ENCODE measurements around the gene PCBP3.

PCBP3 gene

DNA sequence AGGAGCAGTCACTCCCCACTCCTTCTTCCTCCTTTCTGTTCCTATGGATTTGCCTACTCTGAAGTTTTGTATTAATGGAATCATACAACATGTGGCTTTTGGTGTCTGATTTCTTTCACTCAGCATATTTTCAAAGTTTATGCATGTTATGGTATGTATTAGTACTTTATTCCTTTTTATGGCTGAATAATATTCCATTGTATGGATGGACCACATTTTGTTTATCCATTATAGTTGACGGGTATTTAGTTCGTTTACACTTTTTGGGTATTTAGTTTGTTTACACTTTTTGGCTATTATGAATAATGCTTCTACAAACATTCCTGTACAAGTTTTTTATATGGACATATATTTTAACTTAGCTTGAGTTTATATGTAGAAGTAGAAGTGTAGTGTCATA lies 113.1 kb downstream of the PCBP3 start:
- H3K27ac ChIP-seq (ENCODE audit: low read length): no peak overlapping the region
- no peak overlapping the region for H3K9ac ChIP-seq (ENCODE audit: low read depth, low read length)
- no peaks in the 10 kb centered on the region for H3K27me3 ChIP-seq (ENCODE audit: insufficient read depth, low read length)
- H3K36me3 ChIP-seq (ENCODE audit: insufficient read depth, low read depth, low read length): no peaks in the 10 kb centered on the region
- H3K4me3 ChIP-seq (ENCODE audit: low read length): no peak overlapping the region
- no peaks in the 10 kb centered on the region for H3K4me1 ChIP-seq (ENCODE audit: insufficient read depth, low read length)
- H3K9me3 ChIP-seq (ENCODE audit: insufficient read depth, low read depth, low read length): no peaks in the 10 kb centered on the region

GRCh38 chr21:45761704-45762103 lies 118.2 kb downstream of the PCBP3 start:
- no peaks in the 10 kb centered on the region for H3K9me3 ChIP-seq (ENCODE audit: insufficient read depth, low read depth, low read length)
- no peaks in the 10 kb centered on the region for H3K27me3 ChIP-seq (ENCODE audit: insufficient read depth, low read length)
- H3K4me3 ChIP-seq (ENCODE audit: low read length): no peak overlapping the region
- H3K9ac ChIP-seq (ENCODE audit: low read depth, low read length): no peak overlapping the region
- H3K36me3 ChIP-seq (ENCODE audit: insufficient read depth, low read depth, low read length): no peaks in the 10 kb centered on the region
- no peaks in the 10 kb centered on the region for H3K4me1 ChIP-seq (ENCODE audit: insufficient read depth, low read length)
- no peak overlapping the region for H3K27ac ChIP-seq (ENCODE audit: low read length)

- no peaks in the 10 kb centered on the region for H3K36me3 ChIP-seq (ENCODE audit: insufficient read depth, low read depth, low read length)
- no peaks in the 10 kb centered on the region for H3K4me1 ChIP-seq (ENCODE audit: insufficient read depth, low read length)
Measured at GRCh38 chr21:45763074-45763473, 119.5 kb downstream of the PCBP3 start.

GRCh38 chr21:45763506-45763905 lies 120.0 kb downstream of the PCBP3 start:
- no peaks in the 10 kb centered on the region for H3K36me3 ChIP-seq (ENCODE audit: insufficient read depth, low read depth, low read length)
- H3K27me3 ChIP-seq (ENCODE audit: insufficient read depth, low read length): no peaks in the 10 kb centered on the region
- H3K4me1 ChIP-seq (ENCODE audit: insufficient read depth, low read length): no peaks in the 10 kb centered on the region
- H3K9ac ChIP-seq (ENCODE audit: low read depth, low read length): no peak overlapping the region
- H3K4me3 ChIP-seq (ENCODE audit: low read length): no peak overlapping the region
- no peak overlapping the region for H3K27ac ChIP-seq (ENCODE audit: low read length)
- H3K9me3 ChIP-seq (ENCODE audit: insufficient read depth, low read depth, low read length): no peaks in the 10 kb centered on the region

More at GRCh38 chr21:45763074-45763473, 119.5 kb downstream of the PCBP3 start:
- no peaks in the 10 kb centered on the region for H3K9me3 ChIP-seq (ENCODE audit: insufficient read depth, low read depth, low read length)
- no peak overlapping the region for H3K27ac ChIP-seq (ENCODE audit: low read length)
- H3K27me3 ChIP-seq (ENCODE audit: insufficient read depth, low read length): no peaks in the 10 kb centered on the region
- H3K9ac ChIP-seq (ENCODE audit: low read depth, low read length): no peak overlapping the region
- H3K4me3 ChIP-seq (ENCODE audit: low read length): no peak overlapping the region

GRCh38 chr21:45764792-45765191 lies 121.3 kb downstream of the PCBP3 start:
- Histone ChIP-seq H3K27me3 (ENCODE audit: insufficient read depth, low read length) (no peaks in the 10 kb centered on the region), H3K27ac (ENCODE audit: low read length) (no peak overlapping the region), H3K4me3 (ENCODE audit: low read length) (no peak overlapping the region), H3K9ac (ENCODE audit: low read depth, low read length) (no peak overlapping the region), H3K9me3 (ENCODE audit: insufficient read depth, low read depth, low read length) (no peaks in the 10 kb centered on the region), H3K36me3 (ENCODE audit: insufficient read depth, low read depth, low read length) (no peaks in the 10 kb centered on the region), H3K4me1 (ENCODE audit: insufficient read depth, low read length) (no peaks in the 10 kb centered on the region)

GRCh38 chr21:45765375-45765774 lies 121.8 kb downstream of the PCBP3 start:
- Histone ChIP-seq H3K4me3 (ENCODE audit: low read length) (no peak overlapping the region), H3K27ac (ENCODE audit: low read length) (no peak overlapping the region), H3K9ac (ENCODE audit: low read depth, low read length) (no peak overlapping the region), H3K9me3 (ENCODE audit: insufficient read depth, low read depth, low read length) (no peaks in the 10 kb centered on the region), H3K36me3 (ENCODE audit: insufficient read depth, low read depth, low read length) (no peaks in the 10 kb centered on the region), H3K4me1 (ENCODE audit: insufficient read depth, low read length) (no peaks in the 10 kb centered on the region), H3K27me3 (ENCODE audit: insufficient read depth, low read length) (no peaks in the 10 kb centered on the region)

- H3K9ac ChIP-seq (ENCODE audit: low read depth, low read length): no peak overlapping the region
- H3K9me3 ChIP-seq (ENCODE audit: insufficient read depth, low read depth, low read length): no peaks in the 10 kb centered on the region
- no peaks in the 10 kb centered on the region for H3K36me3 ChIP-seq (ENCODE audit: insufficient read depth, low read depth, low read length)
- H3K27me3 ChIP-seq (ENCODE audit: insufficient read depth, low read length): no peaks in the 10 kb centered on the region
- H3K27ac ChIP-seq (ENCODE audit: low read length): no peak overlapping the region
- no peak overlapping the region for H3K4me3 ChIP-seq (ENCODE audit: low read length)
- no peaks in the 10 kb centered on the region for H3K4me1 ChIP-seq (ENCODE audit: insufficient read depth, low read length)
Measured at GRCh38 chr21:45766055-45766454, 122.5 kb downstream of the PCBP3 start.

GRCh38 chr21:45766501-45766900 lies 123.0 kb downstream of the PCBP3 start:
- no peaks in the 10 kb centered on the region for H3K9me3 ChIP-seq (ENCODE audit: insufficient read depth, low read depth, low read length)
- H3K4me3 ChIP-seq (ENCODE audit: low read length): no peak overlapping the region
- H3K27me3 ChIP-seq (ENCODE audit: insufficient read depth, low read length): no peaks in the 10 kb centered on the region
- H3K36me3 ChIP-seq (ENCODE audit: insufficient read depth, low read depth, low read length): no peaks in the 10 kb centered on the region
- H3K9ac ChIP-seq (ENCODE audit: low read depth, low read length): no peak overlapping the region
- no peak overlapping the region for H3K27ac ChIP-seq (ENCODE audit: low read length)
- no peaks in the 10 kb centered on the region for H3K4me1 ChIP-seq (ENCODE audit: insufficient read depth, low read length)

- Histone ChIP-seq H3K27me3 (ENCODE audit: insufficient read depth, low read length) (no peaks in the 10 kb centered on the region), H3K4me3 (ENCODE audit: low read length) (no peak overlapping the region), H3K36me3 (ENCODE audit: insufficient read depth, low read depth, low read length) (no peaks in the 10 kb centered on the region), H3K9me3 (ENCODE audit: insufficient read depth, low read depth, low read length) (no peaks in the 10 kb centered on the region), H3K4me1 (ENCODE audit: insufficient read depth, low read length) (no peaks in the 10 kb centered on the region), H3K27ac (ENCODE audit: low read length) (no peak overlapping the region), H3K9ac (ENCODE audit: low read depth, low read length) (no peak overlapping the region)
Measured at GRCh38 chr21:45767071-45768006, 123.8 kb downstream of the PCBP3 start.

- H3K27me3 ChIP-seq (ENCODE audit: insufficient read depth, low read length): no peaks in the 10 kb centered on the region
- no peaks in the 10 kb centered on the region for H3K36me3 ChIP-seq (ENCODE audit: insufficient read depth, low read depth, low read length)
- no peaks in the 10 kb centered on the region for H3K9me3 ChIP-seq (ENCODE audit: insufficient read depth, low read depth, low read length)
- no peak overlapping the region for H3K9ac ChIP-seq (ENCODE audit: low read depth, low read length)
- H3K27ac ChIP-seq (ENCODE audit: low read length): no peak overlapping the region
- no peaks in the 10 kb centered on the region for H3K4me1 ChIP-seq (ENCODE audit: insufficient read depth, low read length)
- H3K4me3 ChIP-seq (ENCODE audit: low read length): no peak overlapping the region
Measured at GRCh38 chr21:45768011-45768739, 124.7 kb downstream of the PCBP3 start.

- Histone ChIP-seq H3K9me3 (ENCODE audit: insufficient read depth, low read depth, low read length) (no peaks in the 10 kb centered on the region), H3K4me3 (ENCODE audit: low read length) (no peak overlapping the region), H3K27ac (ENCODE audit: low read length) (no peak overlapping the region), H3K27me3 (ENCODE audit: insufficient read depth, low read length) (no peaks in the 10 kb centered on the region), H3K4me1 (ENCODE audit: insufficient read depth, low read length) (no peaks in the 10 kb centered on the region), H3K9ac (ENCODE audit: low read depth, low read length) (no peak overlapping the region), H3K36me3 (ENCODE audit: insufficient read depth, low read depth, low read length) (no peaks in the 10 kb centered on the region)
Measured at GRCh38 chr21:45768740-45769048, 125.2 kb downstream of the PCBP3 start.

DNA sequence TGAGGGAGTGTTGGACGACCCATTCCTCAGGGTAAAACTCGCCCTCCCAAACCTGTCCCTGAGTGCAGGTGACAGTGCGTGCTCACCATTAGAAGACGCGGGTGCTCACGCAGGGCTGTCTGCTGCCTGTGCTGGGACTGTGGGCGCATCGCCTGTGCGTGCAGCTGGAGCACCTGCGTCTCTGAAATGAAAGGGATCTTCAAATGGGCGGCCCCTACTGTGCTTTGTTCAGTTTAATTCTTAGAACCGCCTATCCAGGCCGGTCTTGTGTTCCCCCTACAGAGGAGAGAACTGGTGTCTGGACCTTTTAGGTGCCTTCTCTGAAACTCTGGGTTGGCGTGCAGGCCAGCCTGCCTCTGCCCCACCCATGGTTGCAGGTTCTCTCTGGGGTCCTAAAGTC lies 125.8 kb downstream of the PCBP3 start:
- H3K9me3 ChIP-seq (ENCODE audit: insufficient read depth, low read depth, low read length): no peaks in the 10 kb centered on the region
- H3K27ac ChIP-seq (ENCODE audit: low read length): no peak overlapping the region
- H3K4me1 ChIP-seq (ENCODE audit: insufficient read depth, low read length): no peaks in the 10 kb centered on the region
- no peak overlapping the region for H3K9ac ChIP-seq (ENCODE audit: low read depth, low read length)
- H3K36me3 ChIP-seq (ENCODE audit: insufficient read depth, low read depth, low read length): no peaks in the 10 kb centered on the region
- no peaks in the 10 kb centered on the region for H3K27me3 ChIP-seq (ENCODE audit: insufficient read depth, low read length)
- H3K4me3 ChIP-seq (ENCODE audit: low read length): no peak overlapping the region
